ENCODE results near the gene TLE2.

The TLE2 gene

GRCh38 chr19:2962018-2962670 is 66.9 kb downstream of the TLE2 start:
- in situ Hi-C loops (cut with HindIII; ENCODE audit: low sequenced_read_pairs) = no loop called here

- in situ Hi-C loops (cut with HindIII; ENCODE audit: low sequenced_read_pairs) = no loop called here
Measured at GRCh38 chr19:2960120-2960519, 69.0 kb downstream of the TLE2 start.

GRCh38 chr19:2957160-2957559 is 71.9 kb downstream of the TLE2 start:
- in situ Hi-C loops (cut with HindIII; ENCODE audit: low sequenced_read_pairs) = no loop called here

- in situ Hi-C loops (cut with HindIII; ENCODE audit: low sequenced_read_pairs) = no loop called here
Measured at GRCh38 chr19:2952953-2953481, 76.1 kb downstream of the TLE2 start.

GRCh38 chr19:2950286-2951124 is 78.6 kb downstream of the TLE2 start:
- in situ Hi-C loops (cut with HindIII; ENCODE audit: low sequenced_read_pairs) = no loop called here

- in situ Hi-C loops (cut with HindIII; ENCODE audit: low sequenced_read_pairs) = loop anchor here (10.0 kb wide), 1 partner anchor 225 kb away; the partner anchor contains the start of gene S1PR4
Measured at GRCh38 chr19:2949939-2950285, 79.2 kb downstream of the TLE2 start.
